ENCODE data around the gene SWT1. TPM values are rescaled to one million over a fixed set of nuclear protein-coding genes. Genes with fewer than 3 reads are reported as not detected.
A peak's percentile ranks its signal among the peaks of the same experiment; 100 is the strongest.

SWT1 gene
- total and polyA plus RNA-seq, 2 of the 13 experiments (the other 11 are each of a cell fraction or from before 2014, with no cell fraction given), result 1.7 to 2.5 TPM

- TF ChIP-seq REST (IDR thresholded peaks at IDR 0.05; ENCODE audit: borderline replicate concordance in 1 of 2, low read depth in 1 of 2, low read length in 2 of 2) (peak in 1 of 2 experiments; percentile 68; a peak in 1 of 4 replicates), TP53 (CRISPR knock-in tag; conservative IDR thresholded peaks at IDR 0.05) (0 out of 2 replicates have a peak, but pooled peaks have one; percentile 25), ZNF749 (CRISPR knock-in tag; IDR thresholded peaks at IDR 0.05; ENCODE audit: borderline replicate concordance) (peak; percentile 91), ZBTB40 (IDR thresholded peaks at IDR 0.05) (no peak), ZBTB40 (CRISPR knock-in tag; IDR thresholded peaks at IDR 0.05) (peak; percentile 49; the same call in 1 of the 2 replicates), ZNF260 (CRISPR knock-in tag; IDR thresholded peaks at IDR 0.05; ENCODE audit: borderline replicate concordance, low read depth) (no peak), PBX2 (CRISPR knock-in tag; IDR thresholded peaks at IDR 0.05) (no peak), POLR2G (IDR thresholded peaks at IDR 0.05; ENCODE audit: low read depth, low read length) (peak; percentile 79), U2AF1 (optimal IDR thresholded peaks at IDR 0.05; ENCODE audit: low read depth, low read length) (peak; percentile 17), HOXA9 (CRISPR knock-in tag; IDR thresholded peaks at IDR 0.05; ENCODE audit: borderline replicate concordance) (no peak), CAMTA2 (CRISPR knock-in tag; IDR thresholded peaks at IDR 0.05; ENCODE audit: borderline replicate concordance) (0 out of 2 replicates have a peak, but pooled peaks have one; percentile 26), ZNF639 (CRISPR knock-in tag; conservative IDR thresholded peaks at IDR 0.05) (peak; percentile 34; the same call in 1 of the 2 replicates)
Measured at GRCh38 chr1:185317034-185317885, 160.3 kb downstream of the SWT1 start, which contains the start of gene IVNS1ABP (continued).

Measured in HepG2 (cell line).